OCI-LY1 (cell line): ENCODE measurements around the gene PTPRT.

Source experiments
- H2AFZ ChIP-seq: fragments of 200-600 bp; sonication (generic), shearing (Covaris generic); 2 replicates; pipeline ENCODE4 v1.6.0; 2014; ENCODE audit warnings: antibody characterized with exemption, mild to moderate bottlenecking, low read length
- H3F3A ChIP-seq: fragments of 200-600 bp; sonication (generic), shearing (Covaris generic); 2 replicates; pipeline ENCODE4 v1.6.0; 2014; ENCODE audit warnings: mild to moderate bottlenecking, antibody characterized with exemption, low read length, moderate library complexity; ENCODE audit not compliant: insufficient read depth
- H3K27ac ChIP-seq: fragments of 200-600 bp; sonication (generic); 2 replicates; pipeline ENCODE4 v1.5.1; 2014; ENCODE audit warnings: low read length, mixed run types, mild to moderate bottlenecking, low read depth; ENCODE audit not compliant: poor library complexity, severe bottlenecking
- H3K27me3 ChIP-seq: fragments of 200-600 bp; sonication (generic); 2 replicates; pipeline ENCODE4 v1.6.0; 2014; ENCODE audit warnings: antibody characterized with exemption, mild to moderate bottlenecking, low read length, moderate library complexity; ENCODE audit not compliant: insufficient read depth
- H3K36me3 ChIP-seq: fragments of 200-600 bp; sonication (generic); 2 replicates; pipeline ENCODE4 v1.6.1; 2014; ENCODE audit warnings: mild to moderate bottlenecking, antibody characterized with exemption, low read length, moderate library complexity, mixed read lengths; ENCODE audit not compliant: insufficient read depth
- H3K4me1 ChIP-seq: fragments of 200-600 bp; sonication (generic); 2 replicates; pipeline ENCODE4 v1.5.1; 2014; ENCODE audit warnings: mild to moderate bottlenecking, low read length, moderate library complexity; ENCODE audit not compliant: insufficient read depth, severe bottlenecking
- H3K4me2 ChIP-seq: fragments of 200-600 bp; sonication (generic), shearing (Covaris generic); 2 replicates; pipeline ENCODE4 v1.6.1; 2014; ENCODE audit warnings: low read length
- H3K4me3 ChIP-seq: fragments of 200-600 bp; sonication (generic); 2 replicates; pipeline ENCODE4 v1.5.1; 2014; ENCODE audit warnings: low read length, low read depth, mild to moderate bottlenecking, mixed read lengths; ENCODE audit not compliant: poor library complexity, severe bottlenecking
- H3K79me2 ChIP-seq: fragments of 200-600 bp; shearing (Covaris generic); 2 replicates; pipeline ENCODE4 v1.6.1; 2016; ENCODE audit warnings: mixed run types, low read length, mixed read lengths; ENCODE audit not compliant: insufficient read depth
- H3K9ac ChIP-seq: fragments of 200-600 bp; sonication (generic), shearing (Covaris generic); 2 replicates; pipeline ENCODE4 v1.6.1; 2014; ENCODE audit warnings: mild to moderate bottlenecking, low read length, mixed read lengths
- H3K9me2 ChIP-seq: fragments of 200-600 bp; sonication (generic), shearing (Covaris generic); 2 replicates; pipeline ENCODE4 v1.6.1; 2014; ENCODE audit warnings: low read depth, mild to moderate bottlenecking, low read length, mixed read lengths
- H3K9me3 ChIP-seq: fragments of 200-600 bp; shearing (Covaris generic); 2 replicates; pipeline ENCODE4 v1.6.1; 2014; ENCODE audit warnings: low read length, mixed read lengths
- H4K20me1 ChIP-seq: fragments of 200-600 bp; sonication (generic), shearing (Covaris generic); 2 replicates; pipeline ENCODE4 v1.6.0; 2016; ENCODE audit warnings: mild to moderate bottlenecking, low read length; ENCODE audit not compliant: insufficient read depth
- CTCF ChIP-seq: fragments of 200-600 bp; sonication (generic), shearing (Covaris generic); IDR thresholded peaks from 2 replicates; pipeline ENCODE4 v1.5.1; 2017; ENCODE audit warnings: mild to moderate bottlenecking, antibody characterized with exemption, low read length, moderate library complexity, mixed read lengths
- EZH2 ChIP-seq: fragments of 200-600 bp; sonication (generic), shearing (Covaris generic); IDR thresholded peaks from 2 replicates; pipeline ENCODE4 v1.8.0; 2017; ENCODE audit warnings: borderline replicate concordance, mixed run types, mild to moderate bottlenecking, antibody characterized with exemption, low read length, moderate library complexity, mixed read lengths

The PTPRT gene

DNA sequence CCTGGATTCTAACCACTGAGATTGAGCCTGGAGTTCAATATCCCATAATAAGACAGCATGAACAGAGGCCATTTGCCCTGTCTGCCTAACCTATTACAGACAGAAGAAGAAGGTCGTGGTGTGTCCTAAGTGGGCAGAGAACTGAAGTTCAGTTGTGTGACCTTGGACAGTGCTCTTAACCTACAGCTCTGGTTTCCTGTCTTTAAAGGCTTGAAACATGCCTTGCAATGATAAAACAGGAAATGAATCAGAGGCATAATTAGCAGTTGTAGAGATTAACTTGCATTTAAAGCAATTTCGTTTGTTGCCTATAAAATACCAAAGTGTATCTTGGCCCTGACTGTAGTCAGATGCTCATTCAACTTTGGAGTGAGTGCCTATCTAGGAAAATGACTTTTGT lies 1064.3 kb downstream of the PTPRT start:
- Histone ChIP-seq H2AFZ (no peak overlapping the region), H3K4me2 (no peak overlapping the region), H4K20me1 (no peaks in the 10 kb centered on the region), H3K4me1 (no peaks in the 10 kb centered on the region), H3F3A (no peaks in the 10 kb centered on the region), H3K9me3 (no peaks in the 10 kb centered on the region), H3K9me2 (no peaks in the 10 kb centered on the region), H3K36me3 (no peaks in the 10 kb centered on the region), H3K27ac (no peak overlapping the region), H3K79me2 (no peaks in the 10 kb centered on the region), H3K4me3 (no peak overlapping the region), H3K27me3 (no peaks in the 10 kb centered on the region), H3K9ac (no peak overlapping the region)
- TF ChIP-seq CTCF (no peak), EZH2 (no peak)

GRCh38 chr20:42123981-42124473 lies 1065.7 kb downstream of the PTPRT start:
- Histone ChIP-seq H3K4me2 (no peak overlapping the region), H3K79me2 (no peaks in the 10 kb centered on the region), H3K4me3 (no peak overlapping the region), H3K27me3 (no peaks in the 10 kb centered on the region), H3K9me3 (no peaks in the 10 kb centered on the region), H3K36me3 (no peaks in the 10 kb centered on the region), H3K9me2 (no peaks in the 10 kb centered on the region), H3K4me1 (no peaks in the 10 kb centered on the region), H3K27ac (no peak overlapping the region), H2AFZ (no peak overlapping the region), H3K9ac (no peak overlapping the region), H3F3A (no peaks in the 10 kb centered on the region), H4K20me1 (no peaks in the 10 kb centered on the region)
- TF ChIP-seq EZH2 (no peak), CTCF (no peak)

- TF ChIP-seq CTCF: no peak
- Histone ChIP-seq H3K9ac (no peak overlapping the region), H3K4me1 (no peaks in the 10 kb centered on the region), H3K4me3 (no peak overlapping the region), H3K36me3 (no peaks in the 10 kb centered on the region), H3K4me2 (no peak overlapping the region), H3K9me2 (no peaks in the 10 kb centered on the region), H3K9me3 (no peaks in the 10 kb centered on the region), H4K20me1 (no peaks in the 10 kb centered on the region), H3K79me2 (no peaks in the 10 kb centered on the region), H3F3A (no peaks in the 10 kb centered on the region), H2AFZ (no peak overlapping the region), H3K27me3 (no peaks in the 10 kb centered on the region), H3K27ac (no peak overlapping the region)
Observed at GRCh38 chr20:42118409-42119125, 1071.1 kb downstream of the PTPRT start.
